PFSK-1 (cell line): Measurements from ENCODE around the gene CYP17A1.

ENCODE experiments used
- POLR2AphosphoS5 ChIP-seq: IDR thresholded peaks from 2 replicates; pipeline ENCODE4 v1.6.1; 2012; ENCODE audit warnings: low read depth, mild to moderate bottlenecking, control low read depth, low read length, moderate library complexity
- SIN3A ChIP-seq: IDR thresholded peaks from 2 replicates; pipeline ENCODE4 v1.6.1; 2012; ENCODE audit warnings: mild to moderate bottlenecking, low read length, moderate library complexity, borderline replicate concordance; ENCODE audit not compliant: insufficient read depth
- TAF1 ChIP-seq: IDR thresholded peaks from 2 replicates; pipeline ENCODE4 v1.6.1; 2012; ENCODE audit warnings: low read length, control low read depth, borderline replicate concordance; ENCODE audit not compliant: insufficient read depth
- TF ChIP-seq, protein P1 (sequence below), 2 experiments: IDR thresholded peaks; 2 replicates each; pipeline versions ENCODE4 v1.6.1 to v1.8.0; 2011 to 2012; ENCODE audit warnings: low read depth in 2 of 2, low read length in 2 of 2, control low read depth in 1 of 2, inconsistent platforms in 1 of 2, mild to moderate bottlenecking in 1 of 2, moderate library complexity in 1 of 2; ENCODE audit not compliant: insufficient read depth in 1 of 2

DNA sequence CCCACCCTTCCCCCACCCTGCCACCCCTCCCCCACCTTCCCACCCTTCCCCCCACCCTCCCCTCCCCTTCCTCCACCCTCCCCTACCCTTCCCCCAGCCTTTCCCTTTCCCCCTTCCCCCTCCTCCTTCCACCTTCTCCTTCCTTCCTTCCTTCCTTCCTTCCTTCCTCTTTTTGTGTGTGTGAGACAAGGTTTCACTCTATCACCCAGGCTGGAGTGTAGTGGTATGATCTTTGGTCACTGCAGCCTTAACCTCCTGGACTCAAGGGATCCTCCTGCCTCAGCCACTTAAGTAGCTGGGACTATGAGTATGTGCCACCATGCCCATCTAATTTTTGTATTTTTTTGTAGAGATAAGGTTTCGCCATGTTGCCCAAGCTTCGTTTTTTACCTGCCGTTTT is 35.2 kb downstream of the CYP17A1 start:
- TF ChIP-seq POLR2AphosphoS5 (no peak), TAF1 (no peak), SIN3A (no peak)
- TF ChIP-seq, protein P1, sequence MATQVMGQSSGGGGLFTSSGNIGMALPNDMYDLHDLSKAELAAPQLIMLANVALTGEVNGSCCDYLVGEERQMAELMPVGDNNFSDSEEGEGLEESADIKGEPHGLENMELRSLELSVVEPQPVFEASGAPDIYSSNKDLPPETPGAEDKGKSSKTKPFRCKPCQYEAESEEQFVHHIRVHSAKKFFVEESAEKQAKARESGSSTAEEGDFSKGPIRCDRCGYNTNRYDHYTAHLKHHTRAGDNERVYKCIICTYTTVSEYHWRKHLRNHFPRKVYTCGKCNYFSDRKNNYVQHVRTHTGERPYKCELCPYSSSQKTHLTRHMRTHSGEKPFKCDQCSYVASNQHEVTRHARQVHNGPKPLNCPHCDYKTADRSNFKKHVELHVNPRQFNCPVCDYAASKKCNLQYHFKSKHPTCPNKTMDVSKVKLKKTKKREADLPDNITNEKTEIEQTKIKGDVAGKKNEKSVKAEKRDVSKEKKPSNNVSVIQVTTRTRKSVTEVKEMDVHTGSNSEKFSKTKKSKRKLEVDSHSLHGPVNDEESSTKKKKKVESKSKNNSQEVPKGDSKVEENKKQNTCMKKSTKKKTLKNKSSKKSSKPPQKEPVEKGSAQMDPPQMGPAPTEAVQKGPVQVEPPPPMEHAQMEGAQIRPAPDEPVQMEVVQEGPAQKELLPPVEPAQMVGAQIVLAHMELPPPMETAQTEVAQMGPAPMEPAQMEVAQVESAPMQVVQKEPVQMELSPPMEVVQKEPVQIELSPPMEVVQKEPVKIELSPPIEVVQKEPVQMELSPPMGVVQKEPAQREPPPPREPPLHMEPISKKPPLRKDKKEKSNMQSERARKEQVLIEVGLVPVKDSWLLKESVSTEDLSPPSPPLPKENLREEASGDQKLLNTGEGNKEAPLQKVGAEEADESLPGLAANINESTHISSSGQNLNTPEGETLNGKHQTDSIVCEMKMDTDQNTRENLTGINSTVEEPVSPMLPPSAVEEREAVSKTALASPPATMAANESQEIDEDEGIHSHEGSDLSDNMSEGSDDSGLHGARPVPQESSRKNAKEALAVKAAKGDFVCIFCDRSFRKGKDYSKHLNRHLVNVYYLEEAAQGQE (IDR thresholded peaks at IDR 0.05; ENCODE audit: insufficient read depth in 1 of 2, low read depth in 2 of 2, low read length in 2 of 2): 0 out of 4 replicates have a peak, but pooled peaks of 1 of the 2 experiments have one; percentile 15
